H9 (cell line): ENCODE data around the gene FAM120A. TPM values are rescaled to one million over a fixed set of nuclear protein-coding genes. Genes with fewer than 3 reads are reported as not detected.

ENCODE experiments used
- DNase-seq: peaks from one replicate; pipeline ENCODE4 v3.0.0-alpha.2; 2017
- H2AFZ ChIP-seq: one replicate; pipeline ENCODE4 v1.6.1; 2013; ENCODE audit warnings: mild to moderate bottlenecking, low read length, control low read depth, moderate library complexity
- H2AK5ac ChIP-seq: 2 replicates; pipeline ENCODE4 v1.6.1; 2013; ENCODE audit warnings: low read length, control low read depth, mixed read lengths; ENCODE audit not compliant: insufficient read length
- H2BK120ac ChIP-seq: one replicate; pipeline ENCODE4 v1.6.1; 2013; ENCODE audit warnings: low read depth, mild to moderate bottlenecking, low read length, control low read depth, inconsistent platforms; ENCODE audit not compliant: poor library complexity, severe bottlenecking
- H2BK12ac ChIP-seq: 2 replicates; pipeline ENCODE4 v1.6.1; 2013; ENCODE audit warnings: low read length, control low read depth, mixed read lengths, low read depth; ENCODE audit not compliant: insufficient read length
- H2BK15ac ChIP-seq: 2 replicates; pipeline ENCODE4 v1.6.1; 2013; ENCODE audit warnings: low read depth, low read length, control low read depth
- H2BK20ac ChIP-seq: one replicate; pipeline ENCODE4 v1.6.1; 2013; ENCODE audit warnings: low read depth, mild to moderate bottlenecking, low read length, control low read depth, inconsistent platforms; ENCODE audit not compliant: poor library complexity, severe bottlenecking
- H2BK5ac ChIP-seq: 2 replicates; pipeline ENCODE4 v1.6.1; 2013; ENCODE audit warnings: low read length, control low read depth, mixed read lengths; ENCODE audit not compliant: insufficient read length
- H3K14ac ChIP-seq: 2 replicates; pipeline ENCODE4 v1.6.1; 2013; ENCODE audit warnings: low read length, control low read depth; ENCODE audit not compliant: insufficient read depth
- H3K18ac ChIP-seq: 2 replicates; pipeline ENCODE4 v1.6.1; 2013; ENCODE audit warnings: low read depth, mild to moderate bottlenecking, mixed read lengths, low read length, control low read depth; ENCODE audit not compliant: insufficient read length
- H3K23ac ChIP-seq: 2 replicates; pipeline ENCODE4 v1.6.1; 2013; ENCODE audit warnings: low read length, control low read depth, mixed read lengths, low read depth; ENCODE audit not compliant: insufficient read length
- H3K23me2 ChIP-seq: 2 replicates; pipeline ENCODE4 v1.6.1; 2013; ENCODE audit warnings: low read depth, mild to moderate bottlenecking, mixed read lengths, low read length, control low read depth; ENCODE audit not compliant: insufficient read length, poor library complexity, severe bottlenecking
- H3K27ac ChIP-seq: 2 replicates; pipeline ENCODE4 v1.5.1; 2013; ENCODE audit warnings: low read length, control low read depth, mixed read lengths, low read depth; ENCODE audit not compliant: insufficient read length
- H3K27me3 ChIP-seq: 2 replicates; pipeline ENCODE4 v1.6.1; 2013; ENCODE audit warnings: low read length, control low read depth, inconsistent platforms; ENCODE audit not compliant: insufficient read depth
- H3K4ac ChIP-seq: 2 replicates; pipeline ENCODE4 v1.6.1; 2013; ENCODE audit warnings: low read depth, mild to moderate bottlenecking, control low read depth, inconsistent platforms, low read length, moderate library complexity
- H3K4me1 ChIP-seq: 2 replicates; pipeline ENCODE4 v1.6.1; 2013; ENCODE audit warnings: low read length, control low read depth, inconsistent platforms; ENCODE audit not compliant: insufficient read depth
- H3K4me2 ChIP-seq: 2 replicates; pipeline ENCODE4 v1.6.1; 2013; ENCODE audit warnings: low read length, control low read depth, mixed read lengths; ENCODE audit not compliant: insufficient read length, insufficient read depth
- H3K56ac ChIP-seq: 2 replicates; pipeline ENCODE4 v1.6.1; 2013; ENCODE audit warnings: low read depth, mild to moderate bottlenecking, mixed read lengths, low read length, control low read depth; ENCODE audit not compliant: insufficient read length
- H3K79me1 ChIP-seq: 2 replicates; pipeline ENCODE4 v1.6.1; 2013; ENCODE audit warnings: low read depth, mild to moderate bottlenecking, moderate library complexity, low read length, control low read depth, inconsistent platforms; ENCODE audit not compliant: insufficient read depth, poor library complexity, severe bottlenecking
- H3K79me2 ChIP-seq: 2 replicates; pipeline ENCODE4 v1.6.1; 2013; ENCODE audit warnings: low read length, control low read depth, inconsistent platforms; ENCODE audit not compliant: insufficient read depth
- H3K9ac ChIP-seq: 2 replicates; pipeline ENCODE4 v1.6.1; 2013; ENCODE audit warnings: low read length, control low read depth, mixed read lengths; ENCODE audit not compliant: insufficient read length; ENCODE audit errors: extremely low read depth
- H3K9me3 ChIP-seq: one replicate; pipeline ENCODE4 v1.6.1; 2013; ENCODE audit warnings: low read depth, low read length, inconsistent platforms; ENCODE audit not compliant: control insufficient read depth
- H3T11ph ChIP-seq: one replicate; pipeline ENCODE4 v1.6.1; 2013; ENCODE audit warnings: mild to moderate bottlenecking, low read length, control low read depth, inconsistent platforms
- H4K20me1 ChIP-seq: one replicate; pipeline ENCODE4 v1.6.1; 2013; ENCODE audit not compliant: control insufficient read depth, insufficient read length, insufficient read depth
- H4K5ac ChIP-seq: 2 replicates; pipeline ENCODE4 v1.6.1; 2013; ENCODE audit warnings: low read depth, mild to moderate bottlenecking, mixed read lengths, low read length, control low read depth; ENCODE audit not compliant: insufficient read length
- H4K8ac ChIP-seq: replicated peaks from 2 replicates; pipeline ENCODE4 v1.6.1; 2013; ENCODE audit warnings: low read length, control low read depth, mixed read lengths, low read depth; ENCODE audit not compliant: insufficient read length
- H4K91ac ChIP-seq: 2 replicates; pipeline ENCODE4 v1.6.1; 2013; ENCODE audit warnings: low read depth, mild to moderate bottlenecking, moderate library complexity, mixed read lengths, low read length, control low read depth; ENCODE audit not compliant: insufficient read length
- H3K27ac Mint-ChIP-seq, 3 experiments: 2 replicates in 2 of 3; 3 replicates in 1 of 3; pipeline ENCODE4 v1.8.0; 2020 to 2021; ENCODE audit warnings: mixed read lengths in 3 of 3, mild to moderate bottlenecking in 1 of 3, moderate library complexity in 1 of 3
- H3K27me3 Mint-ChIP-seq: 2 replicates; pipeline ENCODE4 v1.8.0; 2021; ENCODE audit warnings: low read depth, mild to moderate bottlenecking, moderate library complexity, mixed read lengths
- H3K36me3 Mint-ChIP-seq, 3 experiments: 2 replicates in 2 of 3; 3 replicates in 1 of 3; pipeline ENCODE4 v1.8.0; 2020 to 2021; ENCODE audit warnings: low read depth in 3 of 3, mixed read lengths in 3 of 3; ENCODE audit not compliant: insufficient read depth in 1 of 3
- H3K4me1 Mint-ChIP-seq, 2 experiments: 2 replicates each; pipeline ENCODE4 v1.8.0; 2020; ENCODE audit warnings: mixed read lengths in 2 of 2
- H3K4me3 Mint-ChIP-seq, 2 experiments: 2 replicates in 1 of 2; 3 replicates in 1 of 2; pipeline ENCODE4 v1.8.0; 2020 to 2021; ENCODE audit warnings: mild to moderate bottlenecking in 2 of 2, mixed read lengths in 2 of 2, moderate library complexity in 1 of 2
- H3K9me3 Mint-ChIP-seq, 2 experiments: 2 replicates in 1 of 2; 3 replicates in 1 of 2; pipeline ENCODE4 v1.8.0; 2020; ENCODE audit warnings: mild to moderate bottlenecking in 2 of 2, mixed read lengths in 2 of 2, moderate library complexity in 1 of 2
- WGBS: extraction: QIAGEN DNeasy Blood & Tissue Kit; methylation state at CpG from one replicate; pipeline ENCODE4 v1.1.7; 2013; ENCODE audit warnings: missing lambda C conversion rate, low lambda C conversion rate, mixed read lengths; ENCODE audit not compliant: insufficient read length; ENCODE audit errors: extremely low coverage; 5-methylcytosine and 5-hydroxymethylcytosine counted together
- total RNA-seq: library from RNA; stranded (reverse); gene quantifications from 2 replicates; pipeline ENCODE4 v1.2.1, GENCODE V29; 2021
- TF ChIP-seq, protein P1 (sequence below): fragments of 200-600 bp; sonication (generic); conservative IDR thresholded peaks from 3 replicates; pipeline ENCODE4 v1.8.0; 2021; ENCODE audit warnings: antibody characterized with exemption, mild to moderate bottlenecking

FAM120A gene
- total RNA-seq, 1 experiment from 2014 or later: 57.7 TPM

DNA sequence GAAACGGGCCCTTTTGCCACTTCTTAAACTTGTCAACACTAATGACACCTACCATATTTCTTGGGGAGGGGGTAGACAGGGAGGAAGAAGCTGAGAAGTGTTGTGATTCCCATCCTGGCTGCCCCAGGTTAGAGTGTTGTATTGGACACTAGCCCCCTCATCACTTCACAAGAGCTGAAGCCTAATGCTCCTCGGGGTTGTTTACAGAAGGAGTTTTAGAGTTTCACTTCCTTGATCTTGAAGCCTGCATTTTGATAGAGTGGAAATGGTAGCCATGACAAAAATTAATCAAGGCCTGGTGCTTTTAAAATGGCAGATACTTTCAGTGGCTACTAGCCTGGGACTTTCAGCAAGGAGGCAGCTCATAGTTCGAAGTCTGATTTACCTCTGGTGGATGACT lies 12.9 kb downstream of the FAM120A start:
- Histone ChIP-seq H3K9ac (no peak overlapping the region), H2AFZ (no peak overlapping the region), H3K79me1 (peaks cover 14% of the 10 kb centered on the region), H4K5ac (no peak overlapping the region), H3K79me2 (peaks cover 41% of the 10 kb centered on the region), H2BK12ac (no peak overlapping the region), H2BK120ac (no peak overlapping the region), H3K4me2 (no peak overlapping the region), H3K18ac (no peak overlapping the region), H2BK5ac (no peak overlapping the region), H3K14ac (no peak overlapping the region), H3K23me2 (no peaks in the 10 kb centered on the region), H3K27me3 (no peaks in the 10 kb centered on the region), H3K27ac (no peak overlapping the region), H4K8ac (no peak overlapping the region), H3K4me1 (peaks cover 23% of the 10 kb centered on the region), H3K23ac (no peak overlapping the region), H3K56ac (no peak overlapping the region), H2BK20ac (no peak overlapping the region), H4K91ac (no peak overlapping the region), H2BK15ac (no peak overlapping the region), H3T11ph (no peak overlapping the region), H4K20me1 (no peaks in the 10 kb centered on the region), H3K4ac (no peak overlapping the region), H3K9me3 (no peaks in the 10 kb centered on the region), H2AK5ac (no peak overlapping the region)
- Mint-ChIP-seq H3K4me1 (peaks cover 72 to 77% of the 10 kb centered on the region in 2 experiments), H3K36me3 (no peaks in the 10 kb centered on the region), H3K4me3 (no peak overlapping the region; a peak in 1 of 5 replicates), H3K9me3 (no peaks in the 10 kb centered on the region), H3K27me3 (no peaks in the 10 kb centered on the region), H3K27ac (peak overlapping the region in 1 of 3 experiments; percentile 43; a peak in 2 of 7 replicates)
- no CpG with 5 or more reads among the region's 3 CpGs for WGBS
- DNase-seq: no peak
- TF ChIP-seq, protein P1, sequence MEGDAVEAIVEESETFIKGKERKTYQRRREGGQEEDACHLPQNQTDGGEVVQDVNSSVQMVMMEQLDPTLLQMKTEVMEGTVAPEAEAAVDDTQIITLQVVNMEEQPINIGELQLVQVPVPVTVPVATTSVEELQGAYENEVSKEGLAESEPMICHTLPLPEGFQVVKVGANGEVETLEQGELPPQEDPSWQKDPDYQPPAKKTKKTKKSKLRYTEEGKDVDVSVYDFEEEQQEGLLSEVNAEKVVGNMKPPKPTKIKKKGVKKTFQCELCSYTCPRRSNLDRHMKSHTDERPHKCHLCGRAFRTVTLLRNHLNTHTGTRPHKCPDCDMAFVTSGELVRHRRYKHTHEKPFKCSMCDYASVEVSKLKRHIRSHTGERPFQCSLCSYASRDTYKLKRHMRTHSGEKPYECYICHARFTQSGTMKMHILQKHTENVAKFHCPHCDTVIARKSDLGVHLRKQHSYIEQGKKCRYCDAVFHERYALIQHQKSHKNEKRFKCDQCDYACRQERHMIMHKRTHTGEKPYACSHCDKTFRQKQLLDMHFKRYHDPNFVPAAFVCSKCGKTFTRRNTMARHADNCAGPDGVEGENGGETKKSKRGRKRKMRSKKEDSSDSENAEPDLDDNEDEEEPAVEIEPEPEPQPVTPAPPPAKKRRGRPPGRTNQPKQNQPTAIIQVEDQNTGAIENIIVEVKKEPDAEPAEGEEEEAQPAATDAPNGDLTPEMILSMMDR: no peak
